IPS DF 6.9 (cell line): ENCODE measurements around the gene ELFN2.

Experiments
- DNase-seq: peaks from one replicate; pipeline ENCODE4 v3.0.0-alpha.2; 2013; ENCODE audit warnings: low read depth, low spot score
- H3K27ac ChIP-seq: one replicate; pipeline ENCODE4 v1.5.1; 2013; ENCODE audit warnings: low read length, control low read depth
- H3K27me3 ChIP-seq: 2 replicates; pipeline ENCODE4 v1.6.1; 2013; ENCODE audit warnings: mild to moderate bottlenecking, low read length; ENCODE audit not compliant: control insufficient read depth, insufficient read depth
- H3K36me3 ChIP-seq: 2 replicates; pipeline ENCODE4 v1.6.1; 2013; ENCODE audit warnings: low read length; ENCODE audit not compliant: control insufficient read depth, insufficient read depth
- H3K4me1 ChIP-seq: 2 replicates; pipeline ENCODE4 v1.6.1; 2013; ENCODE audit warnings: low read length; ENCODE audit not compliant: control insufficient read depth, insufficient read depth
- H3K4me3 ChIP-seq: 2 replicates; pipeline ENCODE4 v1.5.1; 2013; ENCODE audit warnings: mild to moderate bottlenecking, low read length
- H3K9me3 ChIP-seq: 2 replicates; pipeline ENCODE4 v1.6.1; 2013; ENCODE audit warnings: low read length, inconsistent platforms; ENCODE audit not compliant: control insufficient read depth, insufficient read depth
- WGBS: extraction: QIAGEN DNeasy Blood & Tissue Kit; methylation state at CpG from one replicate; pipeline ENCODE4 v1.1.7; 2013; ENCODE audit warnings: mixed read lengths, missing lambda C conversion rate; ENCODE audit not compliant: insufficient read length, insufficient coverage; 5-methylcytosine and 5-hydroxymethylcytosine counted together

Gene ELFN2

DNA sequence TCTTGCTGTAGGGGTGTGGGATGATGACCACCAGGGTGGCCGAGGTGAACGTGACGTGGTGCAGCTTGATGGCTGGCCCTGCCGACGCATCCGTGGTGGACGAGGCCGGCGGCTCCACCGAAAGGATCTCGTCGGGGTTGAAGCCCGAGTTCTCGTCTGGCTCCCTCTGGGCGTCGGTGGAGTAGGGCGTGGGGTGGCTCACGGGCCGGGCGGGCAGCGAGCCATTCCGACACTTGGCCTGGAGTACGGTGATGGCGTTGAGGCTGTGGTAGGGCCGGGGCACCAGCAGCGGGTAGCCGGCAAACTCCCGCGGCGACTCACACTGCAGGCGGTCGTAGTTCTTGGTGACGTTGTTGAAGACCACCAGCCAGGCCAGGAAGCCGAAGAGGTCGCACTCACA, 52.7 kb downstream of the ELFN2 start:
- no CpG with 5 or more reads among the region's 35 CpGs for WGBS
- no peaks in the 10 kb centered on the region for H3K36me3 ChIP-seq
- H3K4me1 ChIP-seq: no peaks in the 10 kb centered on the region
- no peaks in the 10 kb centered on the region for H3K9me3 ChIP-seq
- H3K4me3 ChIP-seq: no peak overlapping the region
- H3K27me3 ChIP-seq: no peaks in the 10 kb centered on the region
- DNase-seq: no peak
- no peak overlapping the region for H3K27ac ChIP-seq

DNA sequence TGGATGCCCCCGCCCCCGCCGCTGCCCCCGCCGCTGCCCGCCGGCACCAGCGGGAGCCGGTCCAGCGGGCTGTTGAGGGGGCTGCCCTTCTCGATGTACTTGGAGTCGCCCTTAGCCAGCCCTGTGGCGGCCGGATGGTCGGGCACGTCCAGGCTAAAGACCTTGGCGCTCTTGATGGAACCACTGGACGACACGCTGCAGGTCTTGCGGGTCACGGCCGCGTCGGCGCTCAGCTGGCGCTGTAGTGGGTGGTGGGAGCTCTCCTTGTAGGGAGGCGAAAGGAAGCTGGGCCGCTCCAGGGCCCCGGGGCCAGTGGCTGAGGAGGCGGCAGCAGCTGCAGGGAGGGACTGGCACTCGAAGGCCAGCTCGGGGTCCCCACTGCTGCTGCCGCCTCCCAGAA, 53.8 kb downstream of the ELFN2 start:
- DNase-seq: no peak
- Histone ChIP-seq H3K9me3 (no peaks in the 10 kb centered on the region), H3K27ac (no peak overlapping the region), H3K36me3 (no peaks in the 10 kb centered on the region), H3K4me3 (no peak overlapping the region), H3K27me3 (no peaks in the 10 kb centered on the region), H3K4me1 (peaks cover 5% of the 10 kb centered on the region; the same call in 1 of the 2 replicates)
- no CpG with 5 or more reads among the region's 33 CpGs for WGBS

DNA sequence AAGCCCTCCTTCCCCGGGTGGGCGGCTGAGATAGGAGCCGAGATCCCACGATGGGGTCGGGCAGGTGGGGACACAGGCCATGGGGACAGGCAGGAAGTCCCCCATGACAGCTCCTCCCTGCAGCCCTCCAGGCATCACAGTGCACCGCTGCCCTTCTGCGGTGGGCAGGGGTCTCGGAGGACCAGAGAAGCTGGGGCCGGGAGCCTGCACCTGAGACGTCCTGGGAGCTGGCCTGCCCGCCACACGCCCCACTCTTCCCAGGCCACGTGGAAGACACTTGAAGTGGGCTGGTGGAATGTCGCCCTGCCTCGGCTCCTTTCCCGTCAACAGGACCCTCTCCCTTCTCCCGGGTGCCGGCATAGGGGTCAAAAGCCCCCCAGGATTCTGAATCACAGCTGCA, 55.4 kb downstream of the ELFN2 start:
- Histone ChIP-seq H3K36me3 (no peaks in the 10 kb centered on the region), H3K9me3 (no peaks in the 10 kb centered on the region), H3K4me3 (no peak overlapping the region), H3K27me3 (no peaks in the 10 kb centered on the region), H3K27ac (no peak overlapping the region), H3K4me1 (peaks cover 5% of the 10 kb centered on the region; the same call in 1 of the 2 replicates)
- DNase-seq: no peak
- WGBS: no CpG with 5 or more reads among the region's 18 CpGs

DNA sequence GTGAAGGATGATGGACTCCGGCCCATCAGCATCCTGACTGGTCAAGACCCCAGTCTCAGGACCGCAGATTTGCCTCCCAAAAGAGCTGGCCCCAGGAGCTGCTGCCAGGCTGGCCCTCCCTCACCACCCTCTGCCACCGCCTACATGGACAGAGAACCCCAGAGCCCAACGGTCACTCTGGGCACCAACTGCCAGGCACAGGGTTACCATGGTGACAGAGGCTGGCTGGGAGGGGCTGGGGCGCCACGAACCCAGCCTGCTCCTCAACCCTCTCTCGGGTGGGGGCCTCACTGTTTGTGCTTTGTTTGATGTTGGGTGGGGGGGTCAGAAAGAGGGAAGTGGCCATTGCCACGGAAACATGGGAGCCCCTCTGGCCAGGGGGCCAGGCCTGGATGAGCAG, 55.8 kb downstream of the ELFN2 start:
- Histone ChIP-seq H3K27ac (no peak overlapping the region), H3K4me3 (no peak overlapping the region), H3K36me3 (no peaks in the 10 kb centered on the region), H3K4me1 (peaks cover 5% of the 10 kb centered on the region; the same call in 1 of the 2 replicates), H3K27me3 (no peaks in the 10 kb centered on the region), H3K9me3 (no peaks in the 10 kb centered on the region)
- no CpG with 5 or more reads among the region's 8 CpGs for WGBS
- DNase-seq: no peak

DNA sequence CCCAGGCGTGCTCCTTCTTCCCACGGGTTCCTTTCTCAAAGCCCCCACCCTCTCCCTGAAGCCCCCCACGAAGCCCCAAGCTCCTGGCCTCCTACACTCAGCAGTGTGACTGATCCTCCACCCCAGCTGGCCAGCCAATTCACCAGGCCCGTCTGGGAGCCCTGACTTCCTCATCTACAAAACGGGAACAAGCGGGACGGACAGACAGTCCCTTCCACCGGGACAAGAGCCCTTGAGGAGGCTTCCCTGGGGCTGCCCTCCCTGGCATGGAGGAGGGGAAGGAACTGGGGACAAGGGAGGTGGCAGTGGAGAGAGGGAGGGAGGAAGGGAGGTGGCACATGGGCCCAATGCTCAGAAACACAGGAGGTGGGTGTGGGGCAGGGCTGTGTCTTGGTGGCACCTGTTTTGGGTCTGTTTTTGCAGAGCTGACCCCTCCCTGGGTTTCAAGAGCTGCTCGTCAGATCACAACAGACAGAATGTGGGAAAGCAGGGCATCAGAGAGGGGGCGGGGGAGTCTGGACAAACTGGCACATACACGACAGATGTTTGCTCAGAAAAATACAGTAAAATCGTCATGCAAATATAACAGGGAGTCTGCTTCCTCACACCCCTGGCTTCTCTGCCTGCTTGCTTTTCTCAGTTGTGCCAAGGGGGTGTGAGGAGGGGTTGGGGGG, 56.8 kb downstream of the ELFN2 start:
- Histone ChIP-seq H3K4me1 (peaks cover 5% of the 10 kb centered on the region; the same call in 1 of the 2 replicates), H3K27me3 (no peaks in the 10 kb centered on the region), H3K9me3 (no peaks in the 10 kb centered on the region), H3K4me3 (no peak overlapping the region), H3K27ac (no peak overlapping the region), H3K36me3 (no peaks in the 10 kb centered on the region)
- no CpG with 5 or more reads among the region's 12 CpGs for WGBS
- DNase-seq: no peak

DNA sequence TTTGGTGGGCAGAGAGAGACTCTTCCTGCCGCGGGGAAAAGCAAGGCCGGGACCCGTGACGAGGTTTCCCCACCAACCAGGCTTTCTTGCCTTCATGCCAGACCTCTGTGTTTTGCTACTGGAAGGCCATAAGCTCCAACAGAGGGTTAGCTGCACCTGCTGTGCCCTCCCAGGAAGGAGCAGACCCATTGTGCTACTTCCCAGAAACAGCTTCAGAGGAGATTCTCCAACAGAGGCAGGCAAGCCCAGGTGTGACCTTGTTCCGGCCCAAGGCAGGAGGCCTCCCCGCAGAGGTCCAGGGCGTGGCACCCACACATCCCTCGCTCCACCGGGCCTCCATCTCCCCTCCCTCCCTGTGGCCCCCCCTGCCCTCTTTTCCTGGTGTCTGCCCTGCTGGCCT, 57.8 kb downstream of the ELFN2 start:
- Histone ChIP-seq H3K27me3 (no peaks in the 10 kb centered on the region), H3K4me3 (no peak overlapping the region), H3K27ac (no peak overlapping the region), H3K4me1 (peaks cover 5% of the 10 kb centered on the region; the same call in 1 of the 2 replicates), H3K9me3 (no peaks in the 10 kb centered on the region), H3K36me3 (no peaks in the 10 kb centered on the region)
- no peak for DNase-seq
- WGBS: no CpG with 5 or more reads among the region's 10 CpGs

DNA sequence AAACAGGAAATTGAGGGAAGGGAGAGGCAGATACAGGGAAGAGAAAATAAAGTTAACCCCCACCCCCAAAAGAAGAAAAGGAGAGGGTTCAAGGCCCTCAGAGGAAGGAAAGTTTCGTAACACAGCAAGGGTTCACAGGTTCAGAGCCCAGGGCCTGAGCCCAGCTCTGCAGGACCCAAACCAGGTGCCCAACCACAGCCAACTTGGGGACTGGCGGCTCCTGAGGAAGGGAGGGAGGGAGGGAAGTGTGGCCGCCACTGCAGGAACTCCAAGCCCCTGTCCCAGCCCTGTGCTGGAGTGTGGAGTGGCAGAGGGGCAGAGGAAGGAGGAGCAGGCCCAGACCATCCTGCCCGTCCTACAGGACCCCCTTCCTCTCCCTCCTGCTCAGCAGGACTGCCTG, 59.2 kb downstream of the ELFN2 start:
- DNase-seq: no peak
- Histone ChIP-seq H3K27ac (no peak overlapping the region), H3K9me3 (no peaks in the 10 kb centered on the region), H3K36me3 (no peaks in the 10 kb centered on the region), H3K4me3 (no peak overlapping the region), H3K27me3 (no peaks in the 10 kb centered on the region), H3K4me1 (peaks cover 5% of the 10 kb centered on the region; the same call in 1 of the 2 replicates)
- no CpG with 5 or more reads among the region's 4 CpGs for WGBS

DNA sequence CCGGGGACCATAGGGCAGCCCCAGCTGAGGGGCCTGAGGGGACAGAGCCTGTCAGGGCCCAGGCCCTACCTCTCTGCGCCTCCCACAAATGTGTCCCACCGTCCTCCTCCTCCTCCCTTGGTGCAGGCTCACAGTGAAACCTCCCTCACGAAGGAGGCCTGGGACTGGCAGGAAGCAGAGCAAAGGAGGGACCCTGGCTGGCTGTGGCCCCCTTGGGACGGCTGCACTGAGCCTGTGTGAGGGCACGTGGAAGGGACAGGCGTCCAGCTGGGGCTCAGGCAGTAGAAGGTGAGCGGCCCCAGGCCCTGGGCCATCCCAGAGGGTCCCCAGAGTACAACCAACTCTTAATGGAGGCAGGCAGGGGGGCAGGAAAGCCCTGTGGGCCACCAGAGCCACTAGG, 60.7 kb downstream of the ELFN2 start:
- no peak overlapping the region for H3K4me3 ChIP-seq
- no peak overlapping the region for H3K27ac ChIP-seq
- H3K27me3 ChIP-seq: no peaks in the 10 kb centered on the region
- WGBS: no CpG with 5 or more reads among the region's 8 CpGs
- no peaks in the 10 kb centered on the region for H3K36me3 ChIP-seq
- no peaks in the 10 kb centered on the region for H3K9me3 ChIP-seq
- DNase-seq: no peak
- H3K4me1 ChIP-seq: peaks cover 5% of the 10 kb centered on the region; the same call in 1 of the 2 replicates

DNA sequence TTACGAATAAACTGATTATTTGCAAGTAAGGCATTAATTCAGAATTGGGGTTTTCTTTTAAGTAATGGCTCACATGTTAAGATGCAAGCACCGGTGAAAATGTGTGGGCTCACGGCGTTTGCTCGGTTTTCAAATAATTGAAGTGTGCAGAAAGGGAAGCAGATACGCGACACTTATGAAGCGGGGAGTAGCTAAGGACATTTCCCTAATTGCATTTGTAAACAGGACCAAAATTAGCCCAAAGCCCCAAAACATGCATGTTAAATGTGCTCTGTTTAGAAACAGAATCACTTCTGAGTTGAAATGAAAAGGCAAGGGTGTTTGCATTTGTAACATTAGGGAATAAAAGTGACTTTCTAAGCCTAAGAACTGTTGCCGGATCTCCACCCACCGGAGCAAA, 61.3 kb downstream of the ELFN2 start:
- Histone ChIP-seq H3K36me3 (no peaks in the 10 kb centered on the region), H3K27me3 (no peaks in the 10 kb centered on the region), H3K4me1 (peaks cover 5% of the 10 kb centered on the region; the same call in 1 of the 2 replicates), H3K9me3 (no peaks in the 10 kb centered on the region), H3K27ac (no peak overlapping the region), H3K4me3 (no peak overlapping the region)
- no peak for DNase-seq
- WGBS: no CpG with 5 or more reads among the region's 10 CpGs

DNA sequence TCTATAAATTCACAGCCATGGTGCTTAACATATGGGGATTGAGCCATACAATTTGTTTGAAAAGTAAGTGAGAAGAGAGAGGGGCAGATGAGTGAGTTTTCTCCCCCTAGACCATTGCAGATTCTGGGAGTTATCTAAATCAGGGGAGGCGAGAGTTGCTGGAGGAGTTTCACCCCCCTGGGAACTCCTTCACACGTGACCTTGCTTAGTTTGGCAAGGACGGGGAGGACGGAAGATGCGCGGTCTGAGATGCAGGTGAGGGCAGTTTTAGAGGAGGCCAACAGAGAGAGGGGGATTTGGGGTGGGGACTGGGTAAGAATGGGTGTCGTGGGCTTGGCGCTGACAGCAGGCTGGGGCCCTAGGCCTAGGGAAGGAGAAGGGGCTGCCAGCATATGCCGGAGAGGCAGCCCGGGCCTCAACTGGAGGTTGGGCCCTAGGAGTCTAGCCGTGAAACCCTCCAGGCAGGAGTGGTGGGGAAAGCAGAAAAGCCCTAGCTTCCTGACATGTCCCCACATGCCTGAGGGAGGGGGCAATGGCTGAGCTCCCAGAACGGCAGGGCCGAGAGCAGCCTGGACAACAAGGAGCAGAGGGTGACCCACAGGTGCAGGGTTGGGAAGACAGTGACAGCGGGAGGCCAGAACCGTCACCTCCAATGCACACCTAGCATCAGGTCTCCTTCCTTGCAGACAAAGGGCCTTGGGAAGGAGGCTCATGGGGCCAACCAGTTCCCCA, 63.9 kb downstream of the ELFN2 start:
- Histone ChIP-seq H3K27ac (no peak overlapping the region), H3K9me3 (no peaks in the 10 kb centered on the region), H3K4me3 (no peak overlapping the region), H3K36me3 (no peaks in the 10 kb centered on the region), H3K27me3 (no peaks in the 10 kb centered on the region), H3K4me1 (0 out of 2 replicates have a peak, but pooled peaks cover under 1% of the 10 kb centered on the region)
- WGBS: no CpG with 5 or more reads among the region's 15 CpGs
- no peak for DNase-seq
